Activated CD8-positive, alpha-beta memory T cell treated with anti-CD3 and anti-CD28 coated beads, Interleukin-2, amount 50 U/mL, for 1 hour (primary cell): Measurements from ENCODE around the gene TDRD6.
"Not testable (repeated sequence)": the region's sequence is repeated elsewhere in the genome, so short reads cannot be mapped to it uniquely, and the experiment has no call there.

Experiments
- DNase-seq: peaks from one replicate; pipeline ENCODE4 v3.0.0-alpha.2; 2020; ENCODE audit errors: extremely low read depth

The TDRD6 gene

DNA sequence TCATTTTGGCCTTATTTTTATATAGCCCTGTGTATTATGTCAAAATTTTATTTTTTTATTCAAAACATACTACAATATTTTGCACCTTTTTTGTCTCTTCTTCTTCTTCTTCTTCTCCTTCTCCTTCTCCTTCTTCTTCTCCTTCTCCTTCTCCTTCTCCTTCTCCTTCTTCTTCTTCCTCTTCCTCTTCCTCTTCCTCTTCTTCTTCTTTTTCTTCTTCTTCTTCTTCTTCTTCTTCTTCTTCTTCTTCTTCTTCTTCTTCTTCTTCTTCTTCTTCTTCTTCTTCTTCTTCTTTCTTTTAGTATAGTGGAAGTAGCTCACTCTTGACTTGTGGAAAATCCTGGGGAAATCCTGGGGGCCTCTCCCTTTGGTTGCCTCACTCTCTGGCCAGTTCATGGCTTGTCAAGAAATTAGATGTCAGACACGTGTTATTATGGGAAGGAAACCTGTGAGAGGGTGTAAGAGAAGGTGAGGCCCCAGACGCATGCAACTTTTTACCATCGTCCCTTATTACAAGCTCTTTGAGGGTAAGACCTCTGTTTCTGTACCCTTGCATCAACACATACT is 56.6 kb downstream of the TDRD6 start:
- not testable (repeated sequence) for DNase-seq

GRCh38 chr6:46745973-46746372 is 58.3 kb downstream of the TDRD6 start:
- no peak for DNase-seq

DNA sequence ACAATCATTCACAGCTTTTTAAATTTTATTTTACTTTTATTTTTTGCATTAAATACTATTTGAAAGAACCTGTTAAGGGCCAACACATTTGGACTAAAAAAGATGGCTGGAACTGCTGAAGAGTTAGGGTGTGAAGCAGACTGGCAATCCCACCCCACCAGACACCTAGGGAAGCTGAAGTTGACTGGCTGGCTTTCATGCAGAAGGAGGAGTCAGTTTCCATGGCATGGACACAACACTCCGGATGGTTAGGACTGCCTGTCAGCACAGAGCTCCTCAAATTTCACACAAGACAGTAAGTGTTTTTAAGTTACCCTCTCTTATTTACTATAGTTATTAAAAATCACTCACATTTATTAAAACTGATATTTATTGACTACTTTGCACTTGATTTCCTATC is 59.0 kb downstream of the TDRD6 start, which contains the start of gene ANKRD66:
TSS of gene ANKRD66 (plus strand) at position 238 of the 400 bp plus-strand sequence. CDS start 5,016 bp downstream, outside the sequence.
- no peak for DNase-seq

DNA sequence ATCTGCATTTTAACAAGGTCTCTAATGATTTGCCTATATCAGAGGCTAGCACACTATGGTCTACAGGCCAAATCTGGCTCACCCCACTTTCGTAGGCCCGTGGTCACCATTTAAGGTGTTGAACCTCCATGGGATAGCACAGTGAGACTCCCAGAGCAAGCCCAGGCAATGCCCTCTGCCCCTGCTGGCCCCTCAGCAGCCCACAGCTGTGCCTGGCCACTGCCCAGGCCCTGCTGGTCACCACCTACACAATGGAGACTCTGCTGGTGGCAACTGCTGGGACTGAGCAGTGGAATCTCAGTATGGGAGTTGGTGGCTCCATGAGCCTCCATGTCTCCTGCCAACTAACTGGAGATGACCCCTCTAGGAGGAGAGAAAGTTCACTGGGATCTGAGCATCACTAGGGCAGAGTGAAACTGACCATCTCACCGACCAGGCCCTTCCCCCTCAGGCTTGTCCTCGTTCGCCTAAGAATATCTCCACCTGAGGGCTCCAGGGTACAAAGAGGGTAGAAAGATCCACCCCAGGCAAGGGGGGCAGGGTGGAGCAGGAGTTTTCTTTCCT is 61.3 kb downstream of the TDRD6 start:
- DNase-seq, result no peak

GRCh38 chr6:46749731-46750130 is 62.0 kb downstream of the TDRD6 start:
- DNase-seq, result no peak

- DNase-seq, result no peak
Measured at GRCh38 chr6:46751658-46752057, 64.0 kb downstream of the TDRD6 start.
